Measurements from ENCODE around the gene GOLGB1.

GRCh38 chr3:121663171-121663847, 86.2 kb downstream of the GOLGB1 start:
- TF ChIP-seq EZH2 (IDR thresholded peaks at IDR 0.05; ENCODE audit: insufficient read depth, low read length) (no peak), CTCF (IDR thresholded peaks at IDR 0.05; ENCODE audit: insufficient read depth, low read depth, low read length) (no peak)

Measured in astrocyte (in vitro differentiated cells and primary cell).